SKM-1 treated with dmso at 0.1 percent for 144 hours (cell line): ENCODE results near the gene LSMEM2.

Source experiments
- DNase-seq: peaks from one replicate; lab custom pipeline; 2025; ENCODE audit not compliant: unreplicated experiment; lab: John Stamatoyannopoulos, UW

LSMEM2 gene

GRCh38 chr3:50320853-50321335 is 42.0 kb downstream of the LSMEM2 start:
- peak; percentile 44 for DNase-seq

DNA sequence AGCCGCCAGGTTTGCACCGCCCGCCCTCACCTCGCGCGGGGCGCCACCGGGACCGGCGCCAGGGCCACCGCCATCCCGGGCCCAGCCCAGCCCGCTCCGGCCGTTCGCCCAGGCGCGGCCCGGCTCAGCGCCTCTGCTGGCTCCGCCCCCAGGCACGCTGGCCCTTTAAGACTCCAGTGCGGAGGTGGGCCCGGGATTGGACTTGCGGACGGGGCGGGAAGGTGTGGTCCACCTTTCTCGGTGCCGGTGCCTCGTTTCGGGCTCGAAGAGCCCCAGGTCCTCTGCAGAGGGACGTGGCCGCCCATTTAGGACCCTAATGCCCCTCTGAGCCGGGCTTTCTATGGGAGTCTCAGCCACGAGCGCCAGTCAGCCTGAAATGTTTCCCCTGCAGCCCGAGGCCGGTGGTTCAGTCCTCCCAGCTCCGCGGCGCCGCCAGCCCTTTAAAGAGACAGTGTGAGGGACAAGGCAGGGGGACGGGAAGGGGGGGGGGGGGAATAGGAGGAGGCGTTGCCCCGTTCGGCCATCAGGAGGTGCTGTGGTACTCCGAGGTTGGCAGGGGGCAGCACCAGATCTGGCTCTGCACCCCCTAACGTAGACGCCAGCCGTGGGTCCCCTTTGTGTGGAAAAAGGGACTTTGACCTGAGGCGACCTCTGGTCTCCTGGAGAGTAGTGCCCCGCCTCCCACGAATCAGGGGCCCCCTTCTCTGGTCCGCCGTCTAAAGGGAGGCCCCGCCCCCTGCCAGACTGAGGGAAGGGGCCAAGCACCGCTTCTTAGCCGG is 42.6 kb downstream of the LSMEM2 start:
- peak; percentile 90 for DNase-seq

GRCh38 chr3:50322115-50322385 is 43.2 kb downstream of the LSMEM2 start:
- DNase-seq, result no peak

DNA sequence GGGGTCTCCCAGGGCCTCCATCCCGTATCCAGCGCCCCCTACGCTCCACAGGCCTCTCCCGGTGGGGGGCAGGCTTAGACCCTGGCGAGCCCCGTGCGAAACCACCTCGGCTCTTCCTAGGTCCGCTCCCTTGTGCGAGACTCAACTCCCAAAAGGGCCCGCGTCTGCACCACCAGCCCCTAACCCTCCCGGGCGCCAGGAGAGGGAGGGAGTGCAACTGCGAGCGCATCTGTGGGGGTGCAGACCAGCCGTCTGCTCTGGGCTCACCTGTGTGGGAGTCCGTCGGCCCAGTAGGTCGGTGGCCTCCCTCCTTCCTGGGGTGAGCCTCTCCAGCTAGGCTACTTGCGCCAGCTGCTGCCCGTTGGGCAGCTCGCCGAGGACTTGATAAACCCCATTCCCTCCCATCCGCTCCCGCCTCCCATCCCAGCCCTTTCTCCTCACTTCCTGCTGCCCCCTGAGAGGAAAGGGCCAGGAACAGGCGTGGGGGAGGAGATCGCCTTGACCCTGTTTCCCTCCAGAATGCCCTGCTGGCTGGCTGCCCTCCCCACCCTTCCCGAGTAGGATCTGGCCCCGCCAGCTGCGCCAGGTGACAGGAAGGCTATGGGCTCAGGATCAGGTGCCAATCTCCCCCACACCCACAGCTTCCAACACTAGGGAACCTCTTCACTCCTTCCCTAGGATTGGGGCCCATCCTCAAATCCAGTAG is 43.7 kb downstream of the LSMEM2 start, which contains the start of gene HYAL2:
HYAL2 (minus strand) TSS at position 360 of the 706 bp plus-strand sequence. CDS start 2,256 bp downstream, outside the sequence.
- DNase-seq, result no peak

DNA sequence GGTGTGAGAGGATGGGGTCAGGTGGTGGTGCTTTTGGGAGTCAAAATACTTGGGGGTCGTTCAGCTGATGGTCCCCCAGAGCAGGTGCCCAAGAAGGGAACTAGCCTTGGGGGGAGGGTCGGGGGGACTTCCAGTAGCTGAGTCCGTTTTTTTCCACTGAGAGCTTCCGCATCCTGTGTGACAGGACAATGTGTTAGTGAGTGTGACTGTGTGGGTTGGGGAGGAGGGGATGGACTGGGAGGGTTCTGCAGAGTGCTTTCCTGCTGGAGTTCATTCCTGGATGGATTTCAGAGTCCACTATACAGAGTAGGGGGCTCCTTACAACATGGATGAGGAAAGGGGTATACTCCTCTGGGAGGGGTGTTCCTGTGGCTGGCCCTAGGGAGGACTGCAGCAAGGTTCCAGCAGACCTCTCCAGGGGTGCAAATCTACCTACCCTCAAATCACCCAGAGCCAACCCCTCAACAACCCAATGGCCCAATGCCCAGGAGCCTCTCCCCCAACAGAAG is 44.3 kb downstream of the LSMEM2 start:
- DNase-seq, result no peak

- DNase-seq, result no peak
Observed at GRCh38 chr3:50323614-50324199, 44.8 kb downstream of the LSMEM2 start.

DNA sequence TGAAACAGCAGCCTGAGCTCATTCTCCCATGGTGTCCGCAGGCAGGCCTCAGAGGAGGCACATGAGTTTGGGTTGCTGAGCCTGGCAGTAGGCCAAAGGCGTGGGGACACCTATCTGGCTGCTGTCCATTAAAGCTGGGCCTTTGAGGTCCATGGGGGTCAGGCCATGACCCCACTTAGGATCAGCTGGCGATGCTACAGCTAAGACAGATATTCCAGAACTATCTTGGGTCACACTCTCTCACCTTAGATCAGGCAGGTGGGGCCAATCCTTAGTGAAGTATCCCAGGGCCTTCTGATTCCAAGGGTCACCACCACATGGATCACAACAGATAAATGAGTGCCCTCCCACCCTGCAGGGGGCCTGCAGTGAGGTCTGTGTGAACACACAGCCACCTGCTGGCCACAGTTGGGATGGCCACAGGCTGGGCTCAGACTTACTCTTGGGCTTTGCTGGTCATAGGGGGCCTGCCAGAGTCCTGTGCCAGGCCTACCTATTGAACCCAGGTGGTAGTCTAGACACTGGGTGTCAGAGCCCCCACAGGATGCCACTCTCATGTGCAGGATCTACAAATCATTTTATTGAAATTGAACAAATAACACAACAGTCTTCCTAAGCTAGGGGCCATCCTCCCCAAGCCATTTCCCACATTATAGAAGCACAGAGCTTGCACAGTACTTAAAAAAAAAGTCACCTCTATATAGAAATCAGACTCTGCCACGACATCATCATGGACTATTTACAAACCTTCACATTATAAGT is 45.6 kb downstream of the LSMEM2 start:
- no peak for DNase-seq

DNA sequence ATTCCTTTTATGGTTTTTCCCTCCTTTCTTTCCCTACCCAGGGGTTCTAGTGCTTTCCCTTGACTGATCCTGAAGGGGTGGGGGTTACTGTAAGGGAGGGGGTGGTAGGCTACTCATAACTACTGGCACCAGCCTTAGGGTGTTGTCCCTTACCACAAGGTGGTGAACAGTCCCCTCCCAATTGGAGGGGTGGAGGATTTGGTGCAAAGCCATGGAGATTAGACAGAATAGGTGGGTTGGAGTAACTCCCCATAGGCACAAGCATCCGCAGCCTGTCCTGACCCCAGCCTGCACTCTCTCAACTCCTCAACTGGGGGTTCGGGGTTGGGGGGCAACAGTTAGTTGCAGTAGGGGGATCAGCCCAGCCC is 46.2 kb downstream of the LSMEM2 start:
- DNase-seq, result no peak

- no peak for DNase-seq
Observed at GRCh38 chr3:50325497-50326181, 46.8 kb downstream of the LSMEM2 start.

- DNase-seq, result no peak
Observed at GRCh38 chr3:50326182-50326541, 47.3 kb downstream of the LSMEM2 start.

DNA sequence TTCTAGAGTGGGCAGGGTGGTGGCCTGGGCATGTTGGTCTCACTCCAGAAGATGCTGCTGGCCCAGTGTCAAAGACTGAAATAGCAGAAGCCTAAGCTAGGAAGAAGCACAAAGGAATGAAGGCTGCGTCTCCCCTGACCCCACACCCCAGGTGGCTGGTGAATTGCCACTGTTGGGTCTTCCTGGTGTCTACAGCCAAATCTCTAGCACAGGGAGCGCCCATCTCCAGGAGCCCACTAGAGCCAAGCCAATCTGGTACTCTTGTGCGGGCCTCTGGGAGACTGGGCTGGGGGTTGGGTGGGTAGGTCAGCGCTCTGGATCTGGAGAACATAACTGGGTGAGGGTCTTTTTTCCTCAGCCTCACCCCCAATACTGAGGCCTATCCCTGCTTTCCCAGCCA is 48.2 kb downstream of the LSMEM2 start:
- DNase-seq, result no peak

DNA sequence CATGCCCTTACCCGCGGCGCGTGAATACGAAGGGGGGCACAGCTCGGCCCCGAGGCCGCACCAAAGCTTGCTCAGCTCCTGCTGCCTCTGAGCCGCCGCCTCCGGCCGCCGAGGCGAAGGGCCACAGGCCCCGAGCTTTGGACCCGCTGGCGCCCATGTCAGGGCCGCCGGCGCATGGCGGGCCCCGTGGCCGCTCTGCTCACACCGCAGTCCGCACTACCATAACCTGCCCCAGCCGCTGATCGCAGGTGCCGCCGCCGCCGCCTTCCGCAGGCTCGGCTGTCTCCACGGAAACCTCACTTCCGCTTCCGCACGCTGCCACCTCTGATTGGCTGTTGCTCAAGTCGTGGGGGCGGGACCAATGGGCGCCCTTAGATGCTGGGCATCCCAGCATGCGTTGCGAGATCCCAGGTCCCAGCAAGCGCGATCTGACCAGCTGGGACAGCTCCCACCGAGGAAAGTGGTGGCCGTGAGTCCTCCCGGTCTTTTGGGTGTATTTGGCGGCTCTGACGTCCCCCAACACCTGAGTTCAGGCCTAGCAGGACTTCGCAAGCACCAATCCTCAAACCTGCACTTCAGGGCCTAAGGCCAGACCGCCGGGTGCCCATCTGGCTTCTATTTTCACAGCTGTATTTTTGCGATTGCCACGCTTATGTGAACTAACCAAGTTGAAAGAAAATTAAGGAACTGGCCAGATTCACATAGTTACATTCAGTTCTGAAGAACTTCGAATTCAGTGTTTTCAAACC is 49.2 kb downstream of the LSMEM2 start, which contains the start of gene TUSC2:
TUSC2 (minus strand) TSS at position 281 of the 749 bp plus-strand sequence; CDS start at position 157, 124 bp downstream.
- DNase-seq, result peak; percentile 96

DNA sequence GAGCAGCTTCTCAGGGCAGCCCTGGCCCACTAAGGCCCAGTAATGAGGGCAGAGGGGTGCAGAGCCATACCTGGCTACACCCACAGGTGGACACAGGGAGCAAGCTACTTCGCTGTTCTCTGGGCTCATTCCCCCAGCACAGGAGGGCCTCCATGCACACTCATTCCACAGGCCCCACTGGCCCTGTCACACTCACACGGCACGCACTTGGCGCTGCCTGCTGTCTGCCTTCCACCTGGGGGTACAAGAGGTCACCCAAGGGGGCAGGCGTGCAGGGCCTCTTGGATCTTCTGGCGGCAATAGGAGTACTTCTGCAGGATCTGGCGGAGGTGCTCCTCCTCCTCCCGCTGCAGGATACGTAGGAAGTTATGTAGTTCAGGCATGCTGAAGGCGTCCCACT is 51.4 kb downstream of the LSMEM2 start:
- no peak for DNase-seq

DNA sequence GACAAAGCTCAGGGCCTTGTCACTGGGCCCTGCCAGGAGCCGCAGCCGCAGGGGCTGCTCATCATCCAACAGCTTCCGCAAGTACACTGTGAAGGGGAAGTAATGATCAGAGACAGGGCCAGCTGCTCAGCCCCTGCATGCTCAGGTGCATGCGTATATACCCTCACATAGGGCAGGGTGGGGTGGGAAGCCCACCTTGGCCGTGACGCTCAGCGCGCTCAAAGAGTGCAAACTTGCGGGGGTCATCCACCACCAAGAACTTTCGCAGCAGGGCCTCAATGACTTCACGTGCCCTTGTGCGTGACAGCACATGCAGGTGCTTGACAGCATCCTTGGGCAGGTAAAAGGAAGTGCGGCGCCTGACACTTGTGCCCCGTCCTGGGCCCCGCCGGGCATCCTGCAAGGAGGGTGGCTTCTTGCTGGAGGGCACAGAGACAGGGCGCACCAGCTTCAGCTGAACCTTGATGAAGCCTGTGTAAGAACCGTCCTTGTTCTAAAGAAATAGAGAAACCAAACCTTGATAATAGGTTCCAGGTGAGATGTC is 52.5 kb downstream of the LSMEM2 start:
- DNase-seq, result no peak

DNA sequence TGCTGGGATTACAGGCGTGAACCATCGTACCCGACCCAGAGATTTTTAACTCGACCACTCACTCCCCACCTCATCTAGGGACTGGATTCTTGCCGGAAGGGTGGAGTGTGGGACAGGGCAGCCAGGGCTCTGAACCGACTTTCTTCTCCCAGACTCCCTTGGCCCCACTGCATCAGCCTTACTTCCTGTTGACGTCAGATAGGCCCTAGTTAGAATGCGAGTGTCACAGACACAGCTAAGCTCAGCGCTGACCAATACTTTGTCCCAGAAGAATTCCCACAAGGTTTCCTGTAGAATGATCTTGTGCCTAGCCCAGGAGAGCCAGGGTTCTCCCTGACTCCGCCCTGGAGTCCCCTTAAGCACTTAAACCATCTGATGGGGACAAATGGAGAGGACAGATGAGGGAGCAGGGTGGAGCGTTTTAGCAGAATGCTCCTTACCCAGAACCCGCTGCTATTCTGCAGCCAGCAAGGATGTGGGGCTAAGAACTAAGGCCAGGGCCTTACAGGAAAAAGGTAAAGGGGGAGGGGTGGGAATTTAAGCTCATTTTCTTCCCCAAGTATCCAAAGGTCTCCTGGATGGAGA is 54.9 kb downstream of the LSMEM2 start:
- no peak for DNase-seq

DNA sequence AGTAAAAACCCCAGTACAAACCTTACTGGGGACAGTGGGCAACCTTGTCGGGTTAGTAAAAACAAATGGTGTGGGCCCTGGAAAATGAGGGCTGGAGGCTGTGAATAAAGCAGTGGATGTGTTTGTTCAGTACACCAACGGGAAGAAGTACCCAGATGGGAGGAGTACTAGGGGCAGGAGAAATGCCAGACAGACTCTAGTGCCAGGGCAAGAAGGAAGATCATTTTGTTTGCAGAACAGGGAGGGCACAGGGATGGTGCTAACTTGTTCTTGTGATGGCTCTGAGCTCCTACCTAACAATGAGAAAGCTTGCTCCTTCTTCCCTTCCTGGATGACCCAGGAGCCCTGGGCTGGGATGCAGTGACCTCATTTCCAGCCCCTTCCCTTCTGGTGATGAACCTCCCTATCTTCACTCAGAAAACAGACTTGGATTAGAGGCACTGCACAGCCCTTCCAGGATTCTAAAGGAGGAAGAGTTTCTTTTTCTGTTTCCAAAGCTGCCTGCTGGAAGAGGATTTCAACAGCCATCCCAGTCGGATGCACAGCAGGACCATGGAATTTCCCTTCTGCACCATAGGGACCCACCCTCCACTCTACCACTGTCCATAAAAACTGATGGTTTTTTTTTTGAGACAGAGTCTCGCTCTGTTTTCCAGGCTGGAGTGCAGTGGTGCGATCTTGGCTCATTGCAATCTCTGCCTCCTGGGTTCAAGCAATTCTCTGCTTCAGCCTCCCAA is 55.6 kb downstream of the LSMEM2 start:
- DNase-seq, result no peak

DNA sequence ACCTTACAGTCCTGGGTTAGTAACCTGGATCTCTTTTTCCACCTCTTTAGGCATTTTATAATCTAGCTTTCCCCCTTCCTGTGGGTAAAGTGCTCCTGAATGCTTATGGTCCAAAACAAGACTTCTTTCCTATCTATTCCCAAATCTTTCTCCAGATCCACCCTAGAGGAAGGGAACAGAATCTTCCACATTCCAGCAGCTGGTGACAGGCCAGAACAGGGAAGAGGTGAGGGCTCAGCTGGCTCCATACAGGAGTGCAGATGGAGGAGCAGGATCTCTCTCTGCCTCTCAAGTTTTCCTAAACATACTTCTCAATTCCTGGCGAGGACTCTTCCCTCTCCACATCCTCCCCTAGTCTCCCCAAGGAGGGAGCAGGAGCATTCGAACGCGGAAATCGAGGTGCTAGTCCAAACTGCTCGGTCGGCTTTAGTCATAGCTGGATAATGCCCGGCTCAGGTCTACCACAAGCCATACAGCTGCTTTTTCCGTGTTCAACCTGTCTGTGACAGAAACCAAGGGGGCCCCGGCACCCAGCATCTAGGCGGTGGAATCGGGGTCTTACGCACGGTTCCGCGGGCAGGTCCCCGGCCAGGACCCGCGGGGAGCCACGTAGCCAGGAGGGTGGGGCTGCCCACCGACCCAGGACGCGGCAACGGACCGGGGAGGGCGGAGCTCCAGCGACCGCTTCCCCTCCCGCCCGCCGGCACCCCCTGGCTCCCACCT is 57.7 kb downstream of the LSMEM2 start:
- DNase-seq, result no peak
